Measurements from ENCODE around the gene CLEC11A.
"Not testable (repeated sequence)": the region's sequence is repeated elsewhere in the genome, so short reads cannot be mapped to it uniquely, and the experiment has no call there.

CLEC11A gene

GRCh38 chr19:50741179-50741933 lies 18.2 kb downstream of the CLEC11A start:
- DNase-seq, result no peak
- intact Hi-C loops (cut with DNase I), result no loop called here

- no peak for DNase-seq
- intact Hi-C loops (cut with DNase I), result no loop called here
These were observed 20.4 kb downstream of the CLEC11A start for GRCh38 chr19:50743537-50743936.

GRCh38 chr19:50745221-50745620 lies 22.1 kb downstream of the CLEC11A start:
- intact Hi-C loops (cut with DNase I), result no loop called here
- DNase-seq, result no peak

GRCh38 chr19:50747141-50747540 lies 24.0 kb downstream of the CLEC11A start:
- DNase-seq; intact Hi-C loops (cut with DNase I): not testable (repeated sequence)

DNA sequence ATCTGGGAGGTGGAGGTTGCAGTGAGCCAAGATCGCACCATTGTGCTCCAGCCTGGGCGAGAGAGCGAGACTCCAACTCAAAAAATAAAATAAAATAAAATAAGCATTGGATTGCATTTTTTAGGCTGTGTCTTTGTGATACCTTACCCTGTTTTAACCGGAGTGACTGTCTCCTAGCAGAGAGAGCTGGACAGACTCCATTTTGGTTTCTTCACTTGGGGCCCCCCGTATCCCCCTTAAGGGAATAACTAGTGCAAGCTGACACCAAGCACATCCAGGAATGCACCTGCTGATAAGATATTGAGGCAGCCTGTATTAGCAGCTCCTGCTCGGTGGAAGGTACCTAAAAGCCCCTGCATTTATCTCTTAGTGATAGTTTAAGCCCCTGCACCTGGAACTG lies 26.3 kb downstream of the CLEC11A start:
- intact Hi-C loops (cut with DNase I), result no loop called here
- no peak for DNase-seq

DNA sequence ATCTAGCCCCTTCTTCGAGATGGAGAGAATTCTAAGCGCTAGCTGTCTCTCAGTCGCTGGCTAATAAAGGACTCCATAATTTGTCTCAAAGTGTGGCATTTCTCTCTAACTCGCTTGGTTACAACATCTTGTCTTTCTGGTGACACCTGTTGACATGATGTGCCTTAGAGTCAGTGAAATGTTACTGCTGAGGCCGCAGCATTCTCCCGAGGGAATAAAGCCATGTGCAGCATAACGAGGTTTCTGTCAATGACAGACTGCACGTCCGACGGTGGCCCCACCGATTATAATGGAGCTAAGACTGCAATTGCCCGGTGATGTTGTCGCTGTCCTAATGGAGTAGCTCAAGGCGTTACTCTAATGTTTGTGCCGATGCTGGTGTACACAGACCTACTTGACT lies 26.8 kb downstream of the CLEC11A start:
- no peak for DNase-seq
- intact Hi-C loops (cut with DNase I), result no loop called here

- intact Hi-C loops (cut with DNase I), result no loop called here
- DNase-seq, result no peak
These were observed 30.7 kb downstream of the CLEC11A start for GRCh38 chr19:50753879-50754278.

DNA sequence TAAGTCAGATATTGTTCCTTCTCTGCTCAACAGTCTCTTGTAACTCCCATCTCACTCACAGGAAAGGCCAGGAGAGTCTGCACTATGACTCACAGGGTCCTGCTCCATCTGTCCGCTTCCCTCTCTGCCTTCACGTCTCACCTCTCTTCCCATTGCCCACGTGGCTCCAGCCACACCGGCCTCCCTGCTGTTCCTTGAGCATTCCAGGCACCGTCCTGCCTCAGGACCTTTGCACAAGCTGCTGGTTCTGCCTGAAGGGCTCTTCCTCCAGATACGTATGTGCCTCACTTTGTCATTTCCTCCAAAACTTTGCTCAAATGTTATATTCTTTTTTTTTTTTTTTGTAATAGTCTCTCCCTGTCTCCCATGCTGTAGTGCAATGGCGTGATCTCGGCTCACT lies 33.1 kb downstream of the CLEC11A start:
- intact Hi-C loops (cut with DNase I); DNase-seq: not testable (repeated sequence)

GRCh38 chr19:50757624-50758023 lies 34.5 kb downstream of the CLEC11A start:
- DNase-seq; intact Hi-C loops (cut with DNase I): not testable (repeated sequence)

DNA sequence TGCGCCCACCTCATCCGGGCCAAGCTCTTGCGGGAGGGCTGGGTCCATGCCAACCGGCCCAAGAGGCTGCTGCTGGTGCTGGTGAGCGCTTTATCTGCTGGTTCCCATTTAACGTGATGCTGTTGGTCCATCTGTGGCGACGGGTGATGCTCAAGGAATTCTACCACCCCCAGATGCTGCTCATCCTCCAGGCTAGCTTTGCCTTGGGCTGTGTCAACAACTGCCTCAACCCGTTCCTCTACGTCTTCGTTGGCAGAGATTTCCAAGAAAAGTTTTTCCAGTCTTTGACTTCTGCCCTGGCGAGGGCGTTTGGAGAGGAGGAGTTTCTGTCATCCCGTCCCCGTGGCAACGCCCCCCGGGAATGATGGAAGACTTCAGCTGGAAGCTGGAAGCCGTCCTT lies 35.9 kb downstream of the CLEC11A start:
- DNase-seq; intact Hi-C loops (cut with DNase I): not testable (repeated sequence)

DNA sequence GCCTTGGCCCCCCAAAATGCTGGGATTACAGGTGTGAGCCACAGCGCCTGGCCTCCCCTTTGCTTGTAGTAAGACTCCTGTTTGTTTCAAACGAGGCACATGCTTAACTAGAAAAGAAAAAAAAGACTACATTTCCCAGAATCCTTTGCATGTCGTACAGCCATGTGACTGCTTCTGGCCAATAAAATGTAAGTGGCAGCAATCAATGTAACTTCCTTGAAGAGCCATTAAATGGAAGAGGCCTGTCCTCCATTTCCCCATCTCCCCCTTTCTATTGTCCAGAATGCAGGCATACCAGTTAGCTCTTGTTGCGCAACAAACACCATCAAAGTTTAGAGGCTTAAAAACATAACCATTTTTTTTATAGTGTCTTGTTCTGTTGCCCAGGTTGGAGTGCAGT lies 36.7 kb downstream of the CLEC11A start:
- intact Hi-C loops (cut with DNase I), result no loop called here
- no peak for DNase-seq

GRCh38 chr19:50761501-50761900 lies 38.3 kb downstream of the CLEC11A start:
- intact Hi-C loops (cut with DNase I); DNase-seq: not testable (repeated sequence)

DNA sequence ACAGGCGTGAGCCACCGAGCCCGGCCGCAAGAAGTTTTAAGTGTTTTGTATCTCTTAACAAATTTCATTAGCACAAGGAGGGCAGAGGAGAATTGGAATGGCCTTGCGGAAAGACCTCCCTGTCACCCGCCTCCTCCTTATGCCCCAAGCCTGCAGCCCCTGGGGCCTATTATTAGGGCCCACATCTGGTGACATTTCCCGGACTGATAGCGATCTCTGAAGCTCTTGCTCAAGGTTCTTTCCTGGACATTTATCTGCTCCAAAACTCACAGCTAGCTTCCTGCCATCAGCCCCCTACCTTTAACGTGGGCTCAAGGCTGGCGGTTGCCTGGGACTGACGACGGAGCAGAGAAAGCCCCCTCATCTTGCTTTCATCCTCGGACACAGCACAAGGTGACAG lies 40.4 kb downstream of the CLEC11A start:
- DNase-seq; intact Hi-C loops (cut with DNase I): not testable (repeated sequence)

GRCh38 chr19:50764409-50764808 lies 41.2 kb downstream of the CLEC11A start:
- intact Hi-C loops (cut with DNase I), result no loop called here

GRCh38 chr19:50766746-50767145 lies 43.6 kb downstream of the CLEC11A start:
- DNase-seq; intact Hi-C loops (cut with DNase I): not testable (repeated sequence)

More at GRCh38 chr19:50764409-50764808, 41.2 kb downstream of the CLEC11A start:
- DNase-seq, result no peak

DNA sequence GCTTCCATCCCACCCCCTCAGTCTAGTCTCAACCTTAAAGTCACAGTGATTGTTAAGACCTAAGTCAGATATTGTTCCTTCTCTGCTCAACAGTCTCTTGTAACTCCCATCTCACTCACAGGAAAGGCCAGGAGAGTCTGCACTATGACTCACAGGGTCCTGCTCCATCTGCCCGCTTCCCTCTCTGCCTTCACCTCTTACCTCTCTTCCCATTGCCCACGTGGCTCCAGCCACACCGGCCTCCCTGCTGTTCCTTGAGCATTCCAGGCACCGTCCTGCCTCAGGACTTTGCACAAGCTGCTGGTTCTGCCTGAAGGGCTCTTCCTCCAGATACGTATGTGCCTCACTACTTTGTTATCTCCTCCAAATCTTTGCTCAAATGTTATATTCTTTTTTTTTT lies 44.1 kb downstream of the CLEC11A start:
- intact Hi-C loops (cut with DNase I); DNase-seq: not testable (repeated sequence)

GRCh38 chr19:50768277-50768676 lies 45.1 kb downstream of the CLEC11A start:
- intact Hi-C loops (cut with DNase I), result no loop called here
- DNase-seq, result no peak

GRCh38 chr19:50770164-50770563 lies 47.0 kb downstream of the CLEC11A start, which contains the start of gene GPR32:
GPR32 (plus strand) TSS chr19:50770464; CDS start chr19:50770601, 137 bp downstream.
- intact Hi-C loops (cut with DNase I); DNase-seq: not testable (repeated sequence)

GRCh38 chr19:50770888-50771287 lies 47.7 kb downstream of the CLEC11A start:
- DNase-seq, result no peak
- intact Hi-C loops (cut with DNase I), result no loop called here

GRCh38 chr19:50772476-50772875 lies 49.3 kb downstream of the CLEC11A start:
- intact Hi-C loops (cut with DNase I), result no loop called here
- no peak for DNase-seq

GRCh38 chr19:50772912-50773311 lies 49.7 kb downstream of the CLEC11A start:
- intact Hi-C loops (cut with DNase I); DNase-seq: not testable (repeated sequence)

All from head of caudate nucleus (tissue), 42 donors.